Stomach (tissue), 19 donors: Measurements from ENCODE around the gene GBX1. TPM values are rescaled to one million over a fixed set of nuclear protein-coding genes. Genes with fewer than 3 reads are reported as not detected.
A peak's percentile ranks its signal among the peaks of the same experiment; 100 is the strongest.

Experiments used
- DNase-seq, 2 donors: peaks; one replicate each; pipeline versions ENCODE4 v3.0.0 to v3.0.0-alpha.2; 2013 to 2019
- H3K27ac ChIP-seq, 5 donors: fragments of 200-600 bp in 4 of 5; sonication (generic) in 4 of 5; one replicate each; pipeline ENCODE4 v1.5.1; 2013 to 2019; ENCODE audit warnings: mild to moderate bottlenecking in 1 of 5, moderate library complexity in 1 of 5
- H3K27me3 ChIP-seq, 3 donors: fragments of 200-600 bp; sonication (generic); one replicate each; pipeline ENCODE4 v1.5.1; 2017 to 2019; ENCODE audit warnings: mixed run types in 1 of 3
- H3K36me3 ChIP-seq, 4 donors: fragments of 200-600 bp; sonication (generic); 1 replicate in 3 of 4; 2 replicates in 1 of 4; pipeline ENCODE4 v1.5.1; 2016 to 2019
- H3K4me1 ChIP-seq, 4 donors: fragments of 200-600 bp; sonication (generic); one replicate each; pipeline ENCODE4 v1.5.1; 2016 to 2019
- H3K4me3 ChIP-seq, 4 donors: fragments of 200-600 bp; sonication (generic) in 3 of 4; one replicate each; pipeline ENCODE4 v1.5.1; 2016 to 2019; ENCODE audit warnings: mild to moderate bottlenecking in 1 of 4
- H3K9me3 ChIP-seq, 4 donors: fragments of 200-600 bp; sonication (generic); one replicate each; pipeline ENCODE4 v1.5.1; 2016 to 2019
- CTCF ChIP-seq, 7 experiments: fragments of 450-650 bp in 4 of 7; fragments of 200-600 bp in 3 of 7; sonication (generic) in 3 of 7; IDR thresholded peaks; one replicate each; pipeline ENCODE4 v1.5.1; 2016 to 2019; ENCODE audit warnings: antibody characterized with exemption in 7 of 7, control low read depth in 2 of 7, mild to moderate bottlenecking in 1 of 7
- EP300 ChIP-seq: sonication (generic); formaldehyde crosslinking; IDR thresholded peaks from one replicate; pipeline ENCODE4 v1.6.1; 2017; ENCODE audit warnings: antibody characterized with exemption
- POLR2A ChIP-seq, 4 donors: fragments of 450-650 bp; IDR thresholded peaks; one replicate each; pipeline ENCODE4 v1.6.1; 2016; ENCODE audit warnings: antibody characterized with exemption in 4 of 4, control low read depth in 2 of 4, mild to moderate bottlenecking in 1 of 4, moderate library complexity in 1 of 4
- POLR2AphosphoS5 ChIP-seq, 3 donors: sonication (generic); formaldehyde crosslinking; IDR thresholded peaks; one replicate each; pipeline ENCODE4 v1.6.1; 2016; ENCODE audit warnings: antibody characterized with exemption in 3 of 3
- WGBS, 5 donors: extraction: QIAGEN DNeasy Blood & Tissue Kit in 3 of 5; methylation state at CpG; one replicate each; pipeline versions ENCODE4 v1.1.5 to v1.1.7; 2013 to 2018; 5-methylcytosine and 5-hydroxymethylcytosine counted together
- intact Hi-C: fragments of 100-400 bp; cut with DNase I; formaldehyde crosslinking; loops from one replicate; pipeline ENCODE4 v1.15.1; 2023; ENCODE audit warnings: low total_unique reads
- long read RNA-seq, 10 donors: transcript quantifications; one replicate each; lab custom pipeline, GENCODE V29; 2026
- polyA plus RNA-seq, 3 donors: library from polyadenylated mRNA; stranded (reverse); fragments of 200-250 nt; gene quantifications; one replicate each; pipeline ENCODE4 v1.2.3, GENCODE V29; 2013
- total RNA-seq, 5 donors: library from RNA; depleted of rRNA; stranded (reverse); fragments of >200 nt; gene quantifications; one replicate each; pipeline versions ENCODE4 v1.1.0 to v1.2.3, GENCODE V29; 2014 to 2016
- donor health status: healthy with polysubstance abuse.
- donor health status: Bipolar disorder and iron deficiency.
- donor health status: healthy.

The GBX1 gene
- total RNA-seq (not detected), polyA plus RNA-seq (not detected)
- long read RNA-seq, donor 1: 0 reads
- long read RNA-seq, donor 2: 0 reads
- long read RNA-seq, donor 3: 0 reads
- long read RNA-seq, donor 4: 0 reads
- long read RNA-seq, donor 5: 0 reads
- long read RNA-seq, donor 6: 0 reads
- long read RNA-seq, donor 7: 0 reads
- long read RNA-seq, donor 8: 0 reads
- long read RNA-seq, donor 9: 0 reads
- long read RNA-seq, donor 10: 0 reads

GRCh38 chr7:151167197-151167961 lies at the start of gene GBX1:
GBX1 (minus strand) TSS chr7:151167694; CDS start chr7:151167548, 146 bp downstream.
- H3K36me3 ChIP-seq: no peaks in the 10 kb centered on the region
- H3K4me1 ChIP-seq: peaks cover 18 to 23% (median 21%) of the 10 kb centered on the region in 4 donors
- peak; percentile 20 to 79 for DNase-seq
- 1 to 2% (median 1%) methylated on average over 26 to 101 of the region's 101 CpGs for WGBS, 5 donors
- H3K27me3 ChIP-seq: peaks cover 16 to 93% (median 55%) of the 10 kb centered on the region in 3 donors
- no peaks in the 10 kb centered on the region for H3K9me3 ChIP-seq
- TF ChIP-seq POLR2AphosphoS5 (IDR thresholded peaks at IDR 0.05) (no peak), EP300 (no peak), CTCF (IDR thresholded peaks at IDR 0.05) (no peak), POLR2A (IDR thresholded peaks at IDR 0.05) (no peak)
- intact Hi-C loops: loop anchor here (5.0 kb wide), 1 partner anchor 40 kb away; no protein-coding TSS in a partner anchor
- peak within 1 kb of the TSS; percentile 46 to 66 (median 50) for H3K4me3 ChIP-seq
- no peak within 1 kb of the TSS for H3K27ac ChIP-seq

- Histone ChIP-seq H3K9me3 (no peaks in the 10 kb centered on the region), H3K27me3 (no peaks in the 10 kb centered on the region), H3K4me1 (no peaks in the 10 kb centered on the region), H3K27ac (no peak overlapping the region), H3K4me3 (no peak overlapping the region), H3K36me3 (peaks cover 57 to 87% (median 84%) of the 10 kb centered on the region in 4 donors)
- no peak for DNase-seq
- WGBS, 5 donors: 92 to 98% (median 95%) methylated on average over 5 of the region's 5 CpGs
- no peak for TF ChIP-seq CTCF (IDR thresholded peaks at IDR 0.05)
- intact Hi-C loops: no loop called here
Measured at GRCh38 chr7:151215396-151215795, 47.9 kb upstream of the GBX1 start.

- Histone ChIP-seq H3K4me3 (no peak overlapping the region), H3K36me3 (peaks cover 47 to 71% (median 69%) of the 10 kb centered on the region in 4 donors), H3K27me3 (no peaks in the 10 kb centered on the region), H3K9me3 (no peaks in the 10 kb centered on the region), H3K27ac (no peak overlapping the region), H3K4me1 (no peaks in the 10 kb centered on the region)
- DNase-seq: no peak
- intact Hi-C loops: no loop called here
- 80 to 90% (median 88%) methylated on average over 3 of the region's 3 CpGs for WGBS, 5 donors
- TF ChIP-seq POLR2AphosphoS5 (IDR thresholded peaks at IDR 0.05) (no peak), CTCF (IDR thresholded peaks at IDR 0.05) (no peak), EP300 (no peak), POLR2A (IDR thresholded peaks at IDR 0.05) (no peak)
Measured at GRCh38 chr7:151213826-151214225, 46.3 kb upstream of the GBX1 start.

- Histone ChIP-seq H3K27ac (no peak overlapping the region), H3K4me3 (no peak overlapping the region), H3K27me3 (no peaks in the 10 kb centered on the region), H3K36me3 (peaks cover 35 to 59% (median 57%) of the 10 kb centered on the region in 4 donors), H3K9me3 (no peaks in the 10 kb centered on the region), H3K4me1 (no peaks in the 10 kb centered on the region)
- DNase-seq: no peak
- 81 to 92% (median 87%) methylated on average over 5 of the region's 5 CpGs for WGBS, 5 donors
- intact Hi-C loops: no loop called here
- TF ChIP-seq CTCF (IDR thresholded peaks at IDR 0.05) (no peak), EP300 (no peak), POLR2A (IDR thresholded peaks at IDR 0.05) (no peak), POLR2AphosphoS5 (IDR thresholded peaks at IDR 0.05) (no peak)
Measured at GRCh38 chr7:151212626-151213025, 45.1 kb upstream of the GBX1 start.
